ENCODE data around the gene LMBR1.

DNA sequence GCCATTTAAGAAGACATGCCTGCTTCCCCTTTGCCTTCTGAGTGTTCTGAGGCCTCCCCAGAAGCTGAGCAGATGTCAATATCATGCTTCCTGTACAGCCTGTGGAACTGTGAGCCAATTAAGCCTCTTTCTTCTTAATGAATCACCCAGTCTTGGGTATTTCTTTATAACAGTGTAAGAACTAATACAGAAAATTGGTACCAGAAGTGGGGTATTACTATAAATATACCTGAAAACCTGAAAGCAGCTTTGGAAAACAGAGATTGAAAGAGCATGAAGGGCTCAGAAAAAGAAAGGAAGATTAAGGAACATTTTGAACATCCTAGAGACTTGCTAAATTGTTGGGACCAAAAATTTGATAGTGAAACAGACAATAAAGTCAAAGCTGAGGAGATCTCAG lies 264.4 kb downstream of the LMBR1 start:
- TF ChIP-seq, protein P1, sequence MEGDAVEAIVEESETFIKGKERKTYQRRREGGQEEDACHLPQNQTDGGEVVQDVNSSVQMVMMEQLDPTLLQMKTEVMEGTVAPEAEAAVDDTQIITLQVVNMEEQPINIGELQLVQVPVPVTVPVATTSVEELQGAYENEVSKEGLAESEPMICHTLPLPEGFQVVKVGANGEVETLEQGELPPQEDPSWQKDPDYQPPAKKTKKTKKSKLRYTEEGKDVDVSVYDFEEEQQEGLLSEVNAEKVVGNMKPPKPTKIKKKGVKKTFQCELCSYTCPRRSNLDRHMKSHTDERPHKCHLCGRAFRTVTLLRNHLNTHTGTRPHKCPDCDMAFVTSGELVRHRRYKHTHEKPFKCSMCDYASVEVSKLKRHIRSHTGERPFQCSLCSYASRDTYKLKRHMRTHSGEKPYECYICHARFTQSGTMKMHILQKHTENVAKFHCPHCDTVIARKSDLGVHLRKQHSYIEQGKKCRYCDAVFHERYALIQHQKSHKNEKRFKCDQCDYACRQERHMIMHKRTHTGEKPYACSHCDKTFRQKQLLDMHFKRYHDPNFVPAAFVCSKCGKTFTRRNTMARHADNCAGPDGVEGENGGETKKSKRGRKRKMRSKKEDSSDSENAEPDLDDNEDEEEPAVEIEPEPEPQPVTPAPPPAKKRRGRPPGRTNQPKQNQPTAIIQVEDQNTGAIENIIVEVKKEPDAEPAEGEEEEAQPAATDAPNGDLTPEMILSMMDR (IDR thresholded peaks at IDR 0.05; ENCODE audit: poor library complexity): no peak
- TF ChIP-seq EZH2 (IDR thresholded peaks at IDR 0.05; ENCODE audit: borderline replicate concordance): no peak
- TF ChIP-seq EZH2phosphoT487 (IDR thresholded peaks at IDR 0.05; ENCODE audit: low read depth, severe bottlenecking, unreplicated experiment): no peak
